Transverse colon (tissue), 4 donors: Measurements from ENCODE around the gene DENND1A. TPM values are rescaled to one million over a fixed set of nuclear protein-coding genes. Genes with fewer than 3 reads are reported as not detected.

ENCODE experiments used
- DNase-seq: peaks from one replicate; pipeline ENCODE4 v3.0.0-alpha.2; 2019
- H3K27ac ChIP-seq, 4 donors: fragments of 200-600 bp; sonication (generic); 2 replicates each; pipeline ENCODE4 v1.5.1; 2016 to 2018; ENCODE audit warnings: inconsistent platforms in 4 of 4
- H3K27me3 ChIP-seq: fragments of 200-600 bp; sonication (generic); 2 replicates; pipeline ENCODE4 v1.5.1; 2017; ENCODE audit warnings: inconsistent platforms
- H3K36me3 ChIP-seq, 4 donors: fragments of 200-600 bp; sonication (generic); 2 replicates each; pipeline ENCODE4 v1.5.1; 2017 to 2019; ENCODE audit warnings: inconsistent platforms in 4 of 4
- H3K4me1 ChIP-seq, 4 donors: fragments of 200-600 bp; sonication (generic); 2 replicates each; pipeline ENCODE4 v1.5.1; 2017 to 2020; ENCODE audit warnings: inconsistent platforms in 4 of 4
- H3K4me3 ChIP-seq, 4 donors: fragments of 200-600 bp; sonication (generic); 1 replicate in 1 of 4; 2 replicates in 3 of 4; pipeline versions ENCODE4 v1.5.1 to v1.6.1; 2017 to 2019; ENCODE audit warnings: inconsistent platforms in 4 of 4
- H3K9me3 ChIP-seq, 2 donors: fragments of 200-600 bp; sonication (generic); 2 replicates each; pipeline ENCODE4 v1.5.1; 2017 to 2019; ENCODE audit warnings: inconsistent platforms in 2 of 2
- CTCF ChIP-seq, 5 experiments: fragments of 200-600 bp in 3 of 5; fragments of 450-650 bp in 2 of 5; sonication (generic) in 3 of 5; IDR thresholded peaks; 1 replicate in 2 of 5; 2 replicates in 3 of 5; pipeline ENCODE4 v1.5.1; 2016 to 2017; ENCODE audit warnings: antibody characterized with exemption in 5 of 5, inconsistent platforms in 3 of 5, mild to moderate bottlenecking in 2 of 5, moderate library complexity in 1 of 5
- EP300 ChIP-seq: sonication (generic); formaldehyde crosslinking; IDR thresholded peaks from one replicate; pipeline ENCODE4 v1.6.1; 2017; ENCODE audit warnings: antibody characterized with exemption, low read depth
- POLR2A ChIP-seq: fragments of 450-650 bp; IDR thresholded peaks from one replicate; pipeline ENCODE4 v1.6.1; 2016; ENCODE audit warnings: antibody characterized with exemption, mild to moderate bottlenecking, moderate library complexity
- POLR2AphosphoS5 ChIP-seq, 3 donors: sonication (generic); formaldehyde crosslinking; IDR thresholded peaks; one replicate each; pipeline ENCODE4 v1.6.1; 2016; ENCODE audit warnings: antibody characterized with exemption in 3 of 3
- WGBS, 2 donors: methylation state at CpG; one replicate each; pipeline ENCODE4 v1.1.5; 2018; ENCODE audit warnings: low coverage in 1 of 2; 5-methylcytosine and 5-hydroxymethylcytosine counted together
- in situ Hi-C, 4 donors: fragments of 200-750 bp; cut with MboI; loops; one replicate each; pipeline versions ENCODE4 v1.15.0 to v1.15.1; 2017; ENCODE audit warnings: low sequenced_read_pairs in 3 of 4, low pct_ligation_motif_present in 1 of 4, low pct_unique_long_range_greater_than_20kb in 1 of 4
- intact Hi-C: fragments of 100-400 bp; cut with DNase I; formaldehyde crosslinking; loops from one replicate; pipeline ENCODE4 v1.15.1; 2023; ENCODE audit warnings: low total_unique reads
- total RNA-seq, 4 donors: library from RNA; depleted of rRNA; stranded (reverse); fragments of >200 nt; gene quantifications; one replicate each; pipeline ENCODE4 v1.1.0, GENCODE V29; 2016

Gene DENND1A
- total RNA-seq, 4 donors from 2014 or later = 12.5 to 78.6 (median 40.0) TPM

- Histone ChIP-seq H3K36me3 (no peaks in the 10 kb centered on the region), H3K4me3 (no peak overlapping the region), H3K4me1 (no peaks in the 10 kb centered on the region), H3K9me3 (no peaks in the 10 kb centered on the region), H3K27ac (no peak overlapping the region), H3K27me3 (no peaks in the 10 kb centered on the region)
- DNase-seq = no peak
- no peak for TF ChIP-seq CTCF (IDR thresholded peaks at IDR 0.05)
- TF ChIP-seq EP300 = no peak
- TF ChIP-seq POLR2AphosphoS5 (IDR thresholded peaks at IDR 0.05) = no peak
- TF ChIP-seq POLR2A = no peak
- intact Hi-C loops = no loop called here
- WGBS, 2 donors = 94 to 95% methylated on average over 5 to 6 of the region's 6 CpGs
- in situ Hi-C loops = no loop called here
Observed at GRCh38 chr9:123609844-123610243, 320.1 kb downstream of the DENND1A start.

GRCh38 chr9:123608104-123608503, 321.8 kb downstream of the DENND1A start:
- WGBS, 2 donors = 72 to 98% methylated on average over 8 to 9 of the region's 9 CpGs
- Histone ChIP-seq H3K36me3 (no peaks in the 10 kb centered on the region), H3K9me3 (no peaks in the 10 kb centered on the region), H3K4me3 (no peak overlapping the region), H3K27ac (peak overlapping the region in 1 of 4 donors; percentile 44), H3K27me3 (no peaks in the 10 kb centered on the region), H3K4me1 (no peaks in the 10 kb centered on the region)
- in situ Hi-C loops (no loop called here), intact Hi-C loops (no loop called here)
- peak; percentile 51 for DNase-seq
- TF ChIP-seq CTCF (IDR thresholded peaks at IDR 0.05) = no peak
- TF ChIP-seq POLR2A = no peak
- TF ChIP-seq EP300 = no peak
- no peak for TF ChIP-seq POLR2AphosphoS5 (IDR thresholded peaks at IDR 0.05)

- intact Hi-C loops (no loop called here), in situ Hi-C loops (no loop called here)
- H3K9me3 ChIP-seq = no peaks in the 10 kb centered on the region
- 90 to 92% methylated on average over 2 of the region's 2 CpGs for WGBS, 2 donors
- no peak for TF ChIP-seq POLR2A
- TF ChIP-seq EP300 = no peak
- TF ChIP-seq CTCF (IDR thresholded peaks at IDR 0.05) = no peak
- no peak for TF ChIP-seq POLR2AphosphoS5 (IDR thresholded peaks at IDR 0.05)
- H3K36me3 ChIP-seq = no peaks in the 10 kb centered on the region
- H3K4me1 ChIP-seq = no peaks in the 10 kb centered on the region
- H3K4me3 ChIP-seq = no peak overlapping the region
- H3K27me3 ChIP-seq = no peaks in the 10 kb centered on the region
- peak overlapping the region in 1 of 4 donors; percentile 44 for H3K27ac ChIP-seq
- DNase-seq = no peak
Observed at GRCh38 chr9:123607479-123607878, 322.4 kb downstream of the DENND1A start.

GRCh38 chr9:123606141-123606540, 323.8 kb downstream of the DENND1A start:
- DNase-seq = no peak
- TF ChIP-seq CTCF (IDR thresholded peaks at IDR 0.05) (no peak), POLR2AphosphoS5 (IDR thresholded peaks at IDR 0.05) (no peak), EP300 (no peak), POLR2A (no peak)
- Histone ChIP-seq H3K27ac (no peak overlapping the region), H3K36me3 (no peaks in the 10 kb centered on the region), H3K4me3 (no peak overlapping the region), H3K27me3 (no peaks in the 10 kb centered on the region), H3K9me3 (no peaks in the 10 kb centered on the region), H3K4me1 (no peaks in the 10 kb centered on the region)
- 94 to 96% methylated on average over 4 to 5 of the region's 5 CpGs for WGBS, 2 donors
- in situ Hi-C loops = no loop called here
- intact Hi-C loops = no loop called here
